ENCODE measurements around the gene UBE3A.
A peak's percentile ranks its signal among the peaks of the same experiment; 100 is the strongest.
"Not testable (repeated sequence)": the region's sequence is repeated elsewhere in the genome, so short reads cannot be mapped to it uniquely, and the experiment has no call there.

Gene UBE3A

DNA sequence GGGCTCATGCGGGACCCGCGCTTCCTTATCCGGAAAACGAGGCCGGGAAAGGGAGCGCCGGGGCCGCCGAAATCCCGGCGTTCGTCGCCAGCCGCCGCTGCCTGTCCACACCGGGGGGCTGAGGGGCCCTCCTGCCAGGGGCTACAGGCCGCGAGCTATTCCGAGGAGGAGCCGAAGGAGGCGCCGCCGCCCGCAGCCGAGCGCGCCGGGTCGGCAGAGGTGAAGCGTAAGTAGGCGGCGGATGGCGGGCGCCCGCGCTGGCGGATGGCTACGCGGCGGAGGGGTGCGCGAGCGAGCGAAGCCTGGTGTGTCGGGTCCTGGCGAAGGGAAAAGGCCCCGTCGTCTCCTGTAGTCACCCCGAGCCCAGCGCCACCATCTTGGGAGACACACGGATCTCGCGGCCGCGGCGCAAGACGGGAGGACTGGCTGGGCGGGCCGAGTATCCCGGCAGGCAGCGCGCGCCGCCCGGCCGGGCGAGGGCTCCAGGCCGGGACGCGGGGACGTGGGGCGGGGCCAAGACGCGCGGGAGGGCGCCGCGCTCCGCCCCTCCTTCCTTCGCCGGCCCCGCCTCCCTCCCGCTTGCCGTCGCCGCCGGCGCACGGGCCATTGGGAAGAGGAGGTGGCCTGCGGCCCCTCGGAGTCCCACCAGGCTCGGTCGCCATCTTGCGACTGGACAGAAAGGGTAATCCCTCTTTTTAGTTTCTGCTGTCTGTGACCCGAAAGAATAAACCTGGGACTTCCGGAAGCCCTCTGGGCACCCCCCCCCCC, at the start of gene UBE3A:
Gene UBE3A (minus strand): TSS at position 424 of the 768 bp plus-strand sequence. CDS start 29,917 bp downstream, outside the sequence.
- peak; percentile 92 for DNase-seq (ENCODE audit: low read depth)

DNA sequence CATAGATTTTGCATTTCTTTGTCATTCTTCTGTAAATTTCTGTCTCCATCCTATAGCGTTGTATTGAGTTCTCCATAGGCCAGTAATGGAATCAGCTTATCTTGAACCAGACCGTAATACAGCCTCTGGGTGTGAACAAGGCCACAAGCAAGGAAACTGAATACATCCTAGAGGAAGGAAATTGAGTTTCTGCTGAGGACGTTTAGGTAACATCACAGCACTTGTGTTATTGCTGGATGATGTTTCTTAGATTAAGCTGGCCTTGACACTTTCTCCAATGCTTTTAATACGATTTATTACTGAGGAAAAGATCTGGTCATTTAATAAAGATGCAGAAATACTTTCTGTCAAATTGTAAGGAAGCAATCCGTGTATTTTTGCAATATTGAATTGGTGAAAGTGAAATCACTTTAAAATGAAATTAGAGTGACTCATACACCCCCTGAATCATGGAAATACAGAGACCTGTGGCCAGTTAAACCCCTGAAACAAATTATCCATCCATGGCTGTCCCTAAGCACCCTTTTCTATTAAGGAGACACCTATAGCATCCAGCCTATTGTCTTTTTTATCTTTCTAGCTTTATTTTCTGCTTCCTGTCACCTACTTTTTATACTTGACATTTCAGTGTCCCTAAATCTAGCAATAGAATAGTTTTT, 48.5 kb upstream of the UBE3A start:
- no peak for DNase-seq (ENCODE audit: low read depth)

- DNase-seq (ENCODE audit: low read depth): no peak
These were observed 47.2 kb upstream of the UBE3A start for GRCh38 chr15:25486051-25486450.

- DNase-seq (ENCODE audit: low read depth): no peak
These were observed 42.5 kb upstream of the UBE3A start for GRCh38 chr15:25481208-25481859.

DNA sequence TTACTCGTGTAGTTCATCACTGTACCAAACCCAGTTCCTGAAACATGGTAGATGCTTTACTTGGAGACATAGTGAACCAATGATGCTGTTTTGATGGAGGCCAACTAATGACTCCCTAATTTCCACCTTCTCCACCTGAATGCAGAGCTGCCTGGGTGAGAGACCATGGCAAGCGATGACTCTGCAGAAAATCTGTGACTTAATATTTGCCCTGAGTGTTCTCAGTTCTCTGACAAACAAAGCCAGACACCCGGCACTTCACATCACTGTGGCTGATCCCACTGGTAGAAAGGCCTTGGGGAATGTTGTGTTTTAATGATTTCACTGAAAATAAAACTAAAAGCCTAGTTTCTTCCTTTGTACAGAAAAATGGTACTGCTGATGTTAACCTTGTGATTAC, 39.5 kb upstream of the UBE3A start:
- DNase-seq (ENCODE audit: low read depth): no peak

GRCh38 chr15:25477816-25478215, 39.0 kb upstream of the UBE3A start:
- DNase-seq (ENCODE audit: low read depth): no peak

DNA sequence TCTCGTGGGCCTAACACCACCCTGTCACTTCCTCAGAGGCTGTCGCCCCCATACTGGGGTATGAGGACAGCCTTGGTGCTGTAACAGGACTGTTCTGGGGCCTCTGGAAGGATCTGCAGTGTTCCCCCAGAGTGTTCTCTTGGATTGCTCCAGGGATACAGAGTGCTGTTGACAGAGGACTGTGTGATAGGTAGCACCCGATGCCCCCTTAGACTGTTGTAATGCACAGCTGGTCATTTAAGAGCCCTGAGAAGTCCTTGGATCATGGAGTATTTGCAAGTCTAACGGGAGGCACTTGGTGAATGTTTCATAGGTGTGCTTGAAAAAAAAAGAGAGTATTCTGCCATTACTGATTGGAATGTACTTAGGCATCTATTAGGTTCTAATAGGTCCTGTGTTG, 35.4 kb upstream of the UBE3A start:
- DNase-seq (ENCODE audit: low read depth): no peak

DNA sequence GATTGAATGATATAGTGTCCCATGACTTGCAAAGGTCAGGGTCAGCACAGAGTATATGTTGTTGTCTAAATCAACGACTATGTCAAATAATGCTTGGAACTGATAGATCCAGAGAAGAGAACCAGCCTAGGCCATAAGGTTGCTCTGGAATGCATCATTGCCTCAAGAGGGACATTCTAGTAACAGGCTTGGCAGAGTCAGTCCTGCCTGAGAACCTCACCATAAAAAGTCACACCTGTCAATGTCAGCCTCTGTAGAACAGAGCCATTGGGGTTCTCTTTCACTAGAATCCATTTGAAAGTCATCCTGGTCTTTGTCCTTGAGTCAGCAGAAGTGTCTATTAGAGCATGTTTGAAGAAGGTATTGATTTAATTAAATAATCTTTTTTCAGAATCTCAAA, 31.4 kb upstream of the UBE3A start:
- DNase-seq (ENCODE audit: low read depth): no peak

DNA sequence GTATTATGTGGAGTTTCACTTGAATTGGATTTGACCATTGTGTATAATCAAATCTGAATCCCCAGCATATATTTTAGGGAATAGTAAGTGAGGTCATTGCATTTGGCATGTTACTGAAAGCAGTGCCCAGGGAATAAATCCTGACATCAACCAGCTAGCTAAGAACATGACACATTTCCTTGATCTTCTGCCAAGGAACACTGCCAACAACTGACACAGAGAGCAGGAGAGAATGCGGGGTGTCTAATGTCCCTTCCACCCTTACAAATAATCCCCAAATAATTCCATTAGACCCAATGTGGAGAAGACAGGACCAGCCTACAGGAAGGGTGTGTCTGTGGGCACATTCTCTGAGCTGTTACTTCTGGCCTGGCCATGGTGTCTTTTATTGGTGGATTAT, 30.6 kb upstream of the UBE3A start:
- no peak for DNase-seq (ENCODE audit: low read depth)

DNA sequence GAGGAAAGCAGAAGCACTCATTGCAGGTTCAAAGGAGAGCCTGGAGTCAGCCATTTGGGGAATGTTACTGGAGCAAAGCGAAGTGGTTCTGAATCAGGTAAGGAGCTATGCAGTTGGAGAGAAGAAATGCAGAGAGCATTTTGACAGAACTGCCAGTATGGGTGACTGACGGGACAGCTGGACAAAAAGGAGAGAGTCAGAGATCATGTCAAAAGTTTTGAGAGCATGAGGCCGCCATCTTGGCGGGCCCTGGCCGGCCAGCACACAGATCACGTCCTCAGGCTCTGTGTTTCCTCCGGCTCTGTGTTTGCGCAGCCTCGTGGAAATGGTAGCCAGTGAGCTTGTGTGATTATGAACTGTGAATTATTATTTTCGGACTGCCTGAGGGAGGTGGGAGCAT, 29.8 kb upstream of the UBE3A start:
- no peak for DNase-seq (ENCODE audit: low read depth)

DNA sequence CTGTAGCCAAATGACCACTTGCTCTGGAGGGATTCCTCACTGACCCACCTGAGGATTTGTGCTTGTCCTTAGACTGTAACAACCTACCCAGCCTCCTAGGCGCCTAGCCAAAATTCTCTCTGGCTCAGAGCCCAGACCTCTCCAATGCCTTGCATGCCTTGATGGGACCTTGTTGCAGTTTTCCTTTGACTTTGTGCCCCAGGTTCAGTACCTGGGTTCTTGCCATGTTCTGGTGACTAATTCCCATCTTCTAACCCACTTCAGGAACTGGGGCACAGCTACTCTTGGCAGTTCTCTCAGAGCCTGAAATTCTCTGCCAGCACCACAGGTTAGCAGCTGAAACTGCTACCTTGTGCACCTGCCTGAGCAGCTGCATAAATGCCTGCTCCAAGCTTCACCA, 27.0 kb upstream of the UBE3A start:
- DNase-seq (ENCODE audit: low read depth): no peak

DNA sequence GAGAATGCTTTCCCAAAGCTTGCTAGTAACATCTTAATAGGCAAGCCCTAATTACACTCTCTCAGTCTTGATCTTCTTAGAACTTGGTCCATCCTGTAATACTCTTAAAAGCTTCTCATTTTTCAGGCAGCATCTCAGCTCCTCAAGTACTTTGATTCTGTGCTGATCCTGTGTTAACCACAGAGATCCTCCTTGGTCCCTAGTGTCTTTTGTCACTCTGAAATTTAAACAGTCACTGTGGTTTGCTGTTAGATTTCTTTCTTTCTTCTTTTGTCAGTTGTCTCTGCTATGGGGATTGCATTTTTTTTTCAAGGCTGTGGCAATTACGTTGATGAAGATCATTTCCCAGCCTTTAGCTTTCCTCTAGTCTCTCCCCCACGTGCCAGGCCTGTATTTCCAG, 26.0 kb upstream of the UBE3A start:
- DNase-seq (ENCODE audit: low read depth): no peak

DNA sequence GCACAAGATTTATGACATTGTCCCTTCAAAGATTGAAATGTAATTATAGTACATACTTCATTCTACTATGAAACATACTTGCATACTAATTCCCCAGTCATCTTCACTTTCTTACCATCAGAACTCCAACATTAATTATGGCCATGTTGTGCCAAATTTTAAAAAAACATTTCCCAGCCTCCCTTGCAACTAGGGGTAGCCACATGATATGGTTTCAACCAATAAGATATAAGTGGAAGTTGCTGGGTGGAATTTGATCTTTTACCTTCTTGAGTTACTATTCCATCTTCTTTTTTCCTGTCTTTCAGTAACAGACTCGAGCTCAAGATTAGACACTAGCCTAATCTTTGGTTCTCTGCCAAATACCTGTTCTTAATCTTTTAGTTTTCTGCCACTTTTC, 25.6 kb upstream of the UBE3A start:
- DNase-seq (ENCODE audit: low read depth): no peak

DNA sequence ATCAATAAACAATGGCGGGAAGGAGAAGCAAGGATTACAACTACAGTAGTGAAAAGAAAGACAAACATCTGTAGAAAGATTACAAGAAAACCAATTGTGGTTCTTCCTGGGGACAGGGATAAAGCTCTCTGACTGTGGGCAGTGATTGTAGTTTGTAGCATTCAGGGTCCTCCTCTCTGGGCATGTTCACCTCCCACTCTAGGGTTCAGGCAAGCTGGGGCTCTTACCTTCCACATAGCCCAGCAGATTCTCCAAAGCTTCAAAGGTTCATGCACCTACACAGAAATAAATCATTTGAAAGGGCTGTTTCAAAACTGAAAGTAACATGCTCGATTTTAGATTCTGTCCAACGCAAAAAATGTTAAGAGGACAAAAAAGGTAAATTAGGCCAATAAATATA, 17.4 kb upstream of the UBE3A start:
- DNase-seq (ENCODE audit: low read depth): no peak

DNA sequence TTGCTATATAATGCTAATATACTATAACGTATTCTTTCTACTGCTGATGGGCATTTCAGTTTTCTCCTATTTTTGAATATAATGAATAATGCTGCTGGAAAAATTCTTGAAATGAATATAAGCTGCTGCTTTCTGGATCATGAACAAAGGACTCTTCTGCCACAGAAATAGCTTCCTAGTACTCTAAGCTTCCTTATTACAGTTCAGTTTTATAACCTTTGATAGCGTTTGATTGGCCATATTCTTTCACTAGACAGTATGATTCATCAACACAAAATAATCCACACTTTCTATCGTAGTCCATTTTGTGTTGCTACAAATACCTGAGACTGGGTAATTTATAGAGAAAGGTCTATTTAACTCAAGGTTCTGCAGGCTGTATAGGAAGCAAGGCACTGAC, 16.4 kb upstream of the UBE3A start:
- no peak for DNase-seq (ENCODE audit: low read depth)

DNA sequence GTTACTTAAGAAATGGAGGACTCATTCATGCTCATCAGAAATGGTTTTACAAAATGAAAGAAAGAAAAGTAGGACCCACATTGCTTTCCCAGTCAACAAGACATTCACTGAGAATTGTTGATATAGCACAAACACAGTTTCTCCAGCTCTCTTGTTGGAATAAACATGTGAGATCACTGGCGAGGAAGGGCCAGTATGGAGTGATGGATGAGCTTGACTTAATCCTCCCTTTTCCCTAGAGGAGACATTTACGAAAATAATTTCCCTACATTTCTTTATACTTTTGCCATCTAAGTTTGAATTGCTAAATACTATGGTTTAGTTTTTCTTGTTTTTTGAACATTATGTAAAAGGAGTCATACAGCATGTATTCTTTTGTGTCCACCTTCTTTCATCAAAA, 15.9 kb upstream of the UBE3A start:
- DNase-seq (ENCODE audit: low read depth): no peak

- not testable (repeated sequence) for DNase-seq (ENCODE audit: low read depth)
These were observed 14.4 kb upstream of the UBE3A start for GRCh38 chr15:25453246-25453645.

DNA sequence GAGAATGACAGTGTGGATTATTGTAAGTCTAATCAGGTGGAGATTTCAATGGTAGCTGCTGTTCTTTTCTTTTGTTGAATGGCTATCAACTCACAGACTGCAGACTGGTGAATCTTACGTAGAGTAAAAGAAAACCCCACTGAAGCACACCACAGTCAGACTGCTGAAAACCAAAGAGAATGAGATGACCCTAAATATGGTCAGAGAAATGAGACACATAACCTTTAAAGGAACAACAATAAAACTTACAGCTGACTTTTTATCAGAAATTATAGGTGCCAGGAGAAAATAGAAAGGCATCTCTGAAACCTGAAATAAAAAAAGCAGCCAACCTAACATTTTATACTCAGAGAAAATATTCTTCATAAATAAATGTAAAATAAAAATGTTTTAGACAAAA, 12.7 kb upstream of the UBE3A start:
- no peak for DNase-seq (ENCODE audit: low read depth)

DNA sequence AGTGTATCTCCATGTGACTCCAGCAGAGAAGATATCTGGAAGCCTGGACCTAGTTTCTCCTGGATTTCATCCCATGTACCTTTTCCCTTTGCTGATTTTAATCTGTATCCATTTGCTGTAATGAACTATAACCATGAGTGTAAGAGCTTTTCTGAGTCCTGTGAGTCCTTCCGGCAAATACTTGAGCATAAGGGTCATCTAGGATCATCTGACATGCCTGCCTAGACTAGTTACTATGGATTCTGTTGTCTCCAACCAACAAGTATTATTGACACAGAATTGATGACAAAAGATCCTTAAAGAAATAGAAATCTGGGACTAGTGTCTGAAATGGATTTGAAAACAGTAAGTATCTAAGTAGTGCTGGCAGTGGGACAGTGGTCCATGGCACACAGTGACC, 11.3 kb upstream of the UBE3A start:
- no peak for DNase-seq (ENCODE audit: low read depth)

GRCh38 chr15:25446076-25446475, 7.3 kb upstream of the UBE3A start:
- no peak for DNase-seq (ENCODE audit: low read depth)

DNA sequence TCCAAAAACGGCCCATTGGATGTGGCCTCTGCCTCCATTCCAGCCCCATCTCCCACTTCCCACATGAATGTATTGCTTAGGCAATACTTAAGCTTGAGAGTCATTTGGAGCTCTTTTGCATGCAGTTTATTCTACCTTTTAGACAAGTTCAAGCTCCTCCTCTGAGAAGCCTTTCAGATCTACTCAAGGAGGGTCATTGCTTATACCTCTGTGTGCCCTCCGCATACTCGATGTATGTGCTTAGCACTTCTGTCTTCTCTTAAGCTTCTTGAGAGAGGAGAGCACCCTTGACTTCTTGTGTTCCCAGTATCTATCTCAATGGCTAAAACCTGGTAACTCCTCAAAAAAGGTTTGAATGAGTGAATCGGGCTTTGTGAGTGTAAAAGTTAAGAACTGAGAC, 6.6 kb upstream of the UBE3A start:
- no peak for DNase-seq (ENCODE audit: low read depth)

DNA sequence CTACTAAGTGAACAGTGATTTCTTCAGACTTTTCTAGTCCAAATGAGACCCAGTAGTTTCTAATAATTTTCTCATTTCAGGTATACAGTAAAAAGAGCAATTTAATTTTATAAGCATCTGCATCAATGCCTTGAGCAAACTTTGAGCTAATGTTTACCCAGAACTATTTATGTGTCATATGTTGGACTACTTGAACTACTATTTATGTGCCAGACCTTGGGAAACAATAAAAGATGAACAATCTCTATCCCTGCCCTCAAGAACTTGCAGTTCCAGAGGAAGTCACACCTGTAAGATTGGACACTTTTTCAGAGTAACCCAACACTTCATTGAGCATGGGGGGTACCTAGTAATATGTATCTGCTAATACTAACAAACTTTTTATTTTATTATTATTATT, 2.3 kb upstream of the UBE3A start:
- no peak for DNase-seq (ENCODE audit: low read depth)

- no peak for DNase-seq (ENCODE audit: low read depth)
These were observed 579 bp upstream of the UBE3A start for GRCh38 chr15:25439369-25439836.
